GM19324 (cell line): ENCODE data around the gene PRKAA1.
"Not testable (repeated sequence)": the region's sequence is repeated elsewhere in the genome, so short reads cannot be mapped to it uniquely, and the experiment has no call there.

Source experiments
- ATAC-seq: cut with Tn5 transposase; IDR thresholded peaks from one replicate; pipeline ENCODE4 v1.9.1; 2021; ENCODE audit warnings: mild to moderate bottlenecking, moderate library complexity; ENCODE audit not compliant: unreplicated experiment, low FRiP score

Gene PRKAA1

GRCh38 chr5:40735609-40736008 is 62.6 kb downstream of the PRKAA1 start:
- ATAC-seq = no peak

GRCh38 chr5:40734986-40735385 is 63.2 kb downstream of the PRKAA1 start:
- no peak for ATAC-seq

- ATAC-seq = no peak
Measured at GRCh38 chr5:40733879-40734563, 64.2 kb downstream of the PRKAA1 start.

GRCh38 chr5:40733434-40733833 is 64.7 kb downstream of the PRKAA1 start:
- no peak for ATAC-seq

- ATAC-seq = not testable (repeated sequence)
Measured at GRCh38 chr5:40722497-40722911, 75.7 kb downstream of the PRKAA1 start.

GRCh38 chr5:40720069-40720468 is 78.1 kb downstream of the PRKAA1 start:
- ATAC-seq = no peak

GRCh38 chr5:40717281-40717680 is 80.9 kb downstream of the PRKAA1 start:
- ATAC-seq = no peak

- no peak for ATAC-seq
Measured at GRCh38 chr5:40716590-40716989, 81.6 kb downstream of the PRKAA1 start.

GRCh38 chr5:40716000-40716399 is 82.2 kb downstream of the PRKAA1 start:
- ATAC-seq = no peak

GRCh38 chr5:40714001-40714400 is 84.2 kb downstream of the PRKAA1 start:
- ATAC-seq = no peak

- not testable (repeated sequence) for ATAC-seq
Measured at GRCh38 chr5:40710575-40710974, 87.6 kb downstream of the PRKAA1 start.
